K562 (cell line): ENCODE measurements around the gene CXXC1. TPM values are rescaled to one million over a fixed set of nuclear protein-coding genes. Genes with fewer than 3 reads are reported as not detected.

ENCODE experiments used
- ARID2 ChIP-seq: fragments of 450-650 bp; IDR thresholded peaks from 2 replicates; pipeline ENCODE4 v1.6.1; 2017; ENCODE audit warnings: antibody characterized with exemption, mild to moderate bottlenecking
- BCOR ChIP-seq: fragments of 450-650 bp; IDR thresholded peaks from 2 replicates; pipeline ENCODE4 v1.6.1; 2016
- CREB1 ChIP-seq, 2 experiments: sonication (generic) in 1 of 2; formaldehyde crosslinking in 1 of 2; IDR thresholded peaks; 2 replicates each; pipeline versions ENCODE4 v1.6.1 to v1.8.0; 2012 to 2022; ENCODE audit warnings: inconsistent platforms in 1 of 2, mild to moderate bottlenecking in 1 of 2, missing genetic modification reagents in 1 of 2, moderate library complexity in 1 of 2
- CREB3L1 ChIP-seq: fragments of 450-650 bp; IDR thresholded peaks from 2 replicates; pipeline ENCODE4 v1.6.1; 2014; ENCODE audit warnings: low read depth, mild to moderate bottlenecking, moderate library complexity, borderline replicate concordance
- FOXJ2 ChIP-seq: fragments of 200-800 bp; sonication (Bioruptor generic); IDR thresholded peaks from 2 replicates; pipeline ENCODE4 v1.6.1; 2016; ENCODE audit warnings: missing genetic modification characterization, missing compliant biosample characterization
- HMG20B ChIP-seq: fragments of 250-450 bp; sonication (Bioruptor Pico); IDR thresholded peaks from 2 replicates; pipeline ENCODE4 v1.5.0; 2021; ENCODE audit warnings: mild to moderate bottlenecking
- HNRNPH1 ChIP-seq: fragments of 200-400 bp; formaldehyde crosslinking; optimal IDR thresholded peaks from 2 replicates; pipeline ENCODE3; 2017; ENCODE audit warnings: low read depth, mild to moderate bottlenecking, low read length, moderate library complexity
- LEF1 ChIP-seq: fragments of 450-650 bp; IDR thresholded peaks from 2 replicates; pipeline ENCODE4 v1.6.1; 2016; ENCODE audit warnings: mild to moderate bottlenecking
- MAFG ChIP-seq: fragments of 450-650 bp; conservative IDR thresholded peaks from 2 replicates; pipeline ENCODE4 v1.6.1; 2016; ENCODE audit warnings: missing genetic modification characterization, missing compliant biosample characterization
- NFE2L1 ChIP-seq: fragments of 450-650 bp; IDR thresholded peaks from 2 replicates; pipeline ENCODE4 v1.6.1; 2016; ENCODE audit warnings: missing genetic modification characterization, low read depth, mild to moderate bottlenecking, missing compliant biosample characterization, moderate library complexity, borderline replicate concordance
- PCBP2 ChIP-seq: fragments of 200-400 bp; formaldehyde crosslinking; IDR thresholded peaks from 2 replicates; pipeline ENCODE4 v1.6.1; 2018; ENCODE audit warnings: low read length, low read depth, mild to moderate bottlenecking, moderate library complexity; ENCODE audit not compliant: poor library complexity, severe bottlenecking
- RB1 ChIP-seq: fragments of 450-650 bp; IDR thresholded peaks from 2 replicates; pipeline ENCODE4 v1.6.1; 2017; ENCODE audit warnings: low read depth, mild to moderate bottlenecking
- RBM39 ChIP-seq: fragments of 200-400 bp; formaldehyde crosslinking; optimal IDR thresholded peaks from 2 replicates; pipeline ENCODE3; 2018; ENCODE audit warnings: low read depth, low read length
- TAF1 ChIP-seq: IDR thresholded peaks from 2 replicates; pipeline ENCODE4 v1.6.1; 2011; ENCODE audit warnings: mild to moderate bottlenecking, low read length, moderate library complexity; ENCODE audit not compliant: insufficient read depth, control insufficient read depth, severe bottlenecking; ENCODE audit errors: extremely low read depth
- XRCC5 ChIP-seq: fragments of 200-400 bp; formaldehyde crosslinking; IDR thresholded peaks from 2 replicates; pipeline ENCODE4 v1.6.1; 2017; ENCODE audit warnings: low read depth, mild to moderate bottlenecking, low read length
- ZC3H11A ChIP-seq: IDR thresholded peaks from 2 replicates; pipeline ENCODE4 v1.6.1; 2012; ENCODE audit warnings: low read depth, low read length, improper control_type of control experiment
- ZNF12 ChIP-seq: sonication (generic); formaldehyde crosslinking; IDR thresholded peaks from 2 replicates; pipeline ENCODE4 v1.4.0; 2020; ENCODE audit warnings: mild to moderate bottlenecking, missing genetic modification reagents
- ZNF23 ChIP-seq: fragments of 250-450 bp; sonication (Bioruptor Pico); IDR thresholded peaks from 2 replicates; pipeline ENCODE4 v1.4.0; 2020; ENCODE audit warnings: mild to moderate bottlenecking
- ZNF316 ChIP-seq: fragments of 450-650 bp; IDR thresholded peaks from 2 replicates; pipeline ENCODE4 v1.6.1; 2016
- ZNF584 ChIP-seq: fragments of 200-800 bp; sonication (Bioruptor generic); IDR thresholded peaks from 2 replicates; pipeline ENCODE4 v1.6.1; 2016; ENCODE audit warnings: low read depth, mild to moderate bottlenecking, missing genetic modification characterization, missing compliant biosample characterization
- polyA plus RNA-seq, 8 experiments: library from polyadenylated mRNA; depleted of rRNA in 4 of 8; stranded (reverse) in 5 of 8; unstranded in 3 of 8; fragments of >200 nt; fragmentation: Nextera tagmentation in 2 of 8; fragmentation: Illumina TruSeq in 1 of 8; extraction: Ambion mirVana in 2 of 8; extraction: Trizol in 1 of 8; gene quantifications; 2 replicates each; pipeline versions ENCODE4 v1.2.1 to v1.2.3, GENCODE V29; 2011 to 2014; ENCODE audit warnings: inconsistent platforms in 1 of 8, missing spikeins in 1 of 8
- total RNA-seq, 7 experiments: library from RNA; depleted of rRNA in 6 of 7; stranded (reverse); fragments of >200 nt in 6 of 7; fragmentation: Illumina TruSeq in 2 of 7; extraction: Trizol in 2 of 7; gene quantifications; 2 replicates each; pipeline versions ENCODE4 v1.2.1 to v1.2.3, GENCODE V29; 2011 to 2021; ENCODE audit warnings: low replicate concordance in 1 of 7
- TF ChIP-seq, protein P1 (sequence below): fragments of 250-450 bp; sonication (Bioruptor Pico); IDR thresholded peaks from 2 replicates; pipeline ENCODE4 v1.5.0; 2021; ENCODE audit warnings: mild to moderate bottlenecking, moderate library complexity
- TF ChIP-seq, protein P2 (sequence below): sonication (generic); formaldehyde crosslinking; IDR thresholded peaks from 2 replicates; pipeline ENCODE4 v1.9.0; 2022; ENCODE audit warnings: mild to moderate bottlenecking, missing genetic modification reagents
- TF ChIP-seq, protein P3 (sequence below): fragments of 450-650 bp; formaldehyde crosslinking; IDR thresholded peaks from 2 replicates; pipeline ENCODE4 v1.4.0; 2020; ENCODE audit warnings: mild to moderate bottlenecking, moderate library complexity

Gene CXXC1
- total and polyA plus RNA-seq, 9 of the 15 experiments (the other 6 are each of a cell fraction or from before 2014, with no cell fraction given): 3.4 to 81.0 (median 34.1) TPM

DNA sequence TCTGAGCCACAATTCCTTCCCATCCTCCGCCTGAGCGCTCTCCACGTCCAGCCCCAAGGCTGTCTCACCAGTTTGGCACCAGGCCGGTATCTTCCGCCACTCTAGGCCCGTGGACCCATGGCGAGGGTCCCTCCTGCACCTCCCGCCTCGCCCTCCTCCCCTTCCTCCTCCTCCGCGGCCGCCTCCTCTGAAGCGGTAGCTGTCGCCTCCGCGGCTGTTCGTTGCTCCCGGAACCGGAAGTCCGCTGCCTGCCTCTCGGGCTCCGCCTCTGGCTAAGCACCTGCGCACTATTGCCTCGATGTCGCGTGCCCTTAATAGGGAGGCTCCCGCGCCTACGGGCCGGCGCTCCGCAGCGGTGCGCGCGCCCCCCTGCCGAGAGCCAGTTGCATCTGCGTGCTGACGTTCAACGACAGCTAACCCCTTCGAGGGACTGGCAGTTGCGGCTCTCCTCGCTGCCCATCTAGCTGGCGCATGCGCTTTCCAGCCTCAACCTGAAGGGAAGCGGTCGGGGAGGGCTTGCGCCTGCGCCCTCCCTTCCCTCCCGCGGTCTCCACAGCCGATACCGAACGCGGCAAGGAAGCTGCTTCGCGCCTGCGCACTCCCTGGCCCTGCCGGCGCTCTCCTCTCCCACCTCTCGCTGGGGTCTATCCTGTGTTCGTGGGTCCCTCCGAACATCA is 6.1 kb downstream of the CXXC1 start, which contains the start of gene MBD1 (continued):
- TF ChIP-seq MAFG (tag) (no peak), XRCC5 (no peak), CREB3L1 (no peak), ZNF12 (0 out of 2 replicates have a peak, but pooled peaks have one; percentile 69), LEF1 (no peak), HMG20B (CRISPR knock-in tag) (no peak), HNRNPH1 (no peak), ARID2 (no peak), RBM39 (no peak), RB1 (peak; percentile 62; the same call in 1 of the 2 replicates), FOXJ2 (no peak), BCOR (no peak), ZNF23 (no peak), TAF1 (peak; percentile 58), PCBP2 (no peak), ZC3H11A (no peak), NFE2L1 (tag) (no peak), ZNF584 (CRISPR knock-in tag) (no peak), ZNF316 (peak; percentile 45; the same call in 1 of the 2 replicates), CREB1 (IDR thresholded peaks at IDR 0.05) (no peak; the same call in 1 of the 2 replicates), CREB1 (CRISPR knock-in tag; IDR thresholded peaks at IDR 0.05) (peak; percentile 52; the same call in 1 of the 2 replicates)
- TF ChIP-seq, protein P1, sequence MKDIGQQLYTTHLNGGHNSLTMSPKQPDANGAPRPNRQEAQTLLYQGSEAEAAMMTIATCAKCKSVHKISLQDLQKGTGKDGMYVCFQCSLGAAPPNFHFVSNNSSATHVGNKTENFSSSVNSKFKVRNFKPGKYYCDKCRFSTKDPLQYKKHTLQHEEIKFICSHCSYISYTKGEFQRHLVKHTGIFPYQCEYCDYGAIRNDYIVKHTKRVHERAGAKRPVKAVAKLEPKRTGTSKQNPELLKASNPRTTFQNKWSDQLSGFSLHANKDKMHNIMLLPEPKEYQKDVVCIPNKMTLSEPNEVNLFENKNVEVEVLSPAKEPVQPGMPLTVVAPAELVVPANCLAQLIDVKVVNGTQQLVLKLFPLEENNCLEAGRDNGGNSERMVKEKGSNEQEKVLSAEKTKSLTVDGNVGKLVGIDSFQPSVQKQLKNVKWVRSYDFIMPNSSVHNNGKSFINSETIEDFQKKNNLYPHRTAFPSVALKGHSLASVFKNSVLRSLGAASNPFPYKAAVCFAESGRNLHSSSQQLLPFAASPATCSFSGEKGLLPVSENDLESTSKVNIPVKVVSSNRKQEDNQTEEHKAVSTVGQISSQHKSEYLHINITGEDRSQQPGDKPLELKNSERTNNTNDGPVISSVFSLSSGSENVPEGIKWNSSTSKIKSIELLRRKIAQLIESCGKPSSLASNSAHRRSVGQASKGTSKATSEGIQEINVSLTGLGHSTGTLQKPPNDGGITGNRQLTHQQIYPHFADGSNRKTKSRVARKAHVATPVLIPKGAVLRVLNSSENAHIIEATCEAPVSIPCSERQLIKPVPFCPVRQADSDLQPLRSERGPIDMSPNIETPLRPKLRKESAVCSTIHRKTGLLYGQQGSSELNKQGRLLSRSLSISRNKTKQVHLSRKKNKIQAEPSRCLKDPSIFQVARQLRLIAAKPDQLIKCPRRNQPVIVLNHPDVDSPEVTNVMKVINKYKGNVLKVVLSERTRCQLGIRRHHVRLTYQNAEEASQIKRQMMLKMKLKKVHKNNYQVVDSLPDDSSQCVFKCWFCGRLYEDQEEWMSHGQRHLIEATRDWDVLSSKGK: no peak
- TF ChIP-seq, protein P2, sequence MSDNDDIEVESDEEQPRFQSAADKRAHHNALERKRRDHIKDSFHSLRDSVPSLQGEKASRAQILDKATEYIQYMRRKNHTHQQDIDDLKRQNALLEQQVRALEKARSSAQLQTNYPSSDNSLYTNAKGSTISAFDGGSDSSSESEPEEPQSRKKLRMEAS: peak; percentile 93
- TF ChIP-seq, protein P3, sequence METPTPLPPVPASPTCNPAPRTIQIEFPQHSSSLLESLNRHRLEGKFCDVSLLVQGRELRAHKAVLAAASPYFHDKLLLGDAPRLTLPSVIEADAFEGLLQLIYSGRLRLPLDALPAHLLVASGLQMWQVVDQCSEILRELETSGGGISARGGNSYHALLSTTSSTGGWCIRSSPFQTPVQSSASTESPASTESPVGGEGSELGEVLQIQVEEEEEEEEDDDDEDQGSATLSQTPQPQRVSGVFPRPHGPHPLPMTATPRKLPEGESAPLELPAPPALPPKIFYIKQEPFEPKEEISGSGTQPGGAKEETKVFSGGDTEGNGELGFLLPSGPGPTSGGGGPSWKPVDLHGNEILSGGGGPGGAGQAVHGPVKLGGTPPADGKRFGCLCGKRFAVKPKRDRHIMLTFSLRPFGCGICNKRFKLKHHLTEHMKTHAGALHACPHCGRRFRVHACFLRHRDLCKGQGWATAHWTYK (CRISPR knock-in tag): peak; percentile 9; the same call in 1 of the 2 replicates
